Muscle of arm (tissue), 12 donors: Measurements from ENCODE around the gene RB1. TPM values are rescaled to one million over a fixed set of nuclear protein-coding genes. Genes with fewer than 3 reads are reported as not detected.
"Not testable (repeated sequence)": the region's sequence is repeated elsewhere in the genome, so short reads cannot be mapped to it uniquely, and the experiment has no call there.

Experiments
- DNase-seq: peaks from one replicate; pipeline ENCODE4 v3.0.0-alpha.2; 2013
- polyA plus RNA-seq, 12 donors: library from polyadenylated mRNA; unstranded; fragments of 120-200 nt; gene quantifications; one replicate each; pipeline ENCODE4 v1.2.1, GENCODE V29; 2013; ENCODE audit not compliant: insufficient read length in 12 of 12

The RB1 gene
- polyA plus RNA-seq, 12 donors, result 37.2 to 83.6 (median 68.5) TPM; not detected in 1

DNA sequence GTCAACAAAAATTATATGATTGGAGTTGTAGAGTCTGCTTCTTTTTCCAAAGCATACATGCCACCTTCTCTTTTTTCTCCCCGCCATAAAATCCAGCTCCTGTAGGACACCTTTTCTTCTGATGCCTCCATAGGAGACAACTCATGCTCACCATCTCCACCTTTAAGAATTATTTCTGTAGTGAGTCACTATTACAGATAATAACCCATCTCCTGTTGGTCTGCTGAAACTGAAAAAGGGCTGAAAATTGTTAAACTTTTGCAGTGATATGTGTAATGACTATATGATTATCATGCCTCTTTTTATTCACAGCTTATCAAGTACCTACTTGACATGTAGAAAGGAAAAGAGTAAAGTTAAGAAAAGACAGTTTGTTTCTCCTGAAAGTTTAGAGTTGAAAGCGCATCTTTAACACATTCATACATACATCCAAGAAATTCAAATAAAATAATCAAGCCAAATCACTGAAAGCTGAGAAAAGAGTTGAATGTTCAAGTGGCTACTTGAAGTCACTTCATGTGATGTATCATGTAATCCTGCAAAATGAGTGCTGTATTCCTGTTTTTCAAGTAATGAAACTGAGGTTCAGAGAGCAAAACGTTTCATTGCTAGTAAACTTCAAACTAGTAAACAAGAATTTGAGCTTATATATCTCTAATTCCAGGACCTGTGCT is 144.9 kb downstream of the RB1 start:
- no peak for DNase-seq

DNA sequence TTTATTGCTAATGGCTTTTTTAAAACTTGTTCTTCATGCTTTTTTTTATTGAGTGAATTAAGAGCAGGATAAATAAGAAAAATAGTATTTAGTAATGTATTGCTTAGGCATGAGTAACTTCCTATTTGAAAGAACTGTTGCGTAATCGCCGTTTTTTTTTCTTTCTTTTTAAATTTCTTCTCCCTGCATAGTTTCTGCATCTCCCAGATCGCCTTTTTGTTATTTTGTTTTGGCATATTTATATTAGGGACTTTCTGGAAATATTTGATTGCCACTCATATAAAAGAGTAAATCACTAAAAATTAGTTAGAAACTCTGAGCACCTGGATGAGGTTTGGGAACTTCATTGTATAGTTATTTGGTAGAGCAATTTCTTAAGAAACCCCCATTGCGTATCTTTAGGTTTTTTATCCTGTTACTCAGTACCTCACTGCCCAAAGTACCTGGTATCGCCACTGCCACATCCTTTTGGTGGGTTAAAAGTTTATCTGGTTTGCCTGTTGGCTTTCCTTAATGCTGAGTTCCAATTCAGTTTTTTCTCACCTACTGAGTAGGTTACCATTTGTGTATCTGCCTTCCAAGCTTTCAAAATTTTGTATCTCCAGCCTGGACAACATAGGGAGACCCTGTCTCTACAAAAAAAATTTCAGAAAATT is 145.5 kb downstream of the RB1 start:
- DNase-seq, result no peak

DNA sequence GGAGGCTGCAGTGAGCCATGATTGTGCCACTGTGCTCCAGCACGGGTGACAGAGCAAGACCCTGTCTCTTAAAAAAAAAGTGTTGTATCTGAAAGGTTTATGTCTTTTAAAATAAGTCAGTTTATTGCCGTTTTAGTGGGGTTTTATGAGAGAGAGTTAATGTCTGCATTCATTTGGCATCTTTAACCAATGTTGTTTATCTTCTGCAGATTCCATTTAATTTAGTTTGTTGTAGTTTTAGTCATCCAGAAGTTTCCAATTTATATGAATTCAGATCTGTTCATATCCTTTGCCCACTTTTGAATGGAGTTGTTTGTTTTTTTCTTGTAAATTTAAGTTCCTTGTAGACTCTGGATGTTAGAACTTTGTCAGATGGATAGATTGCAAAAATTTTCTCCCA is 146.1 kb downstream of the RB1 start:
- no peak for DNase-seq

DNA sequence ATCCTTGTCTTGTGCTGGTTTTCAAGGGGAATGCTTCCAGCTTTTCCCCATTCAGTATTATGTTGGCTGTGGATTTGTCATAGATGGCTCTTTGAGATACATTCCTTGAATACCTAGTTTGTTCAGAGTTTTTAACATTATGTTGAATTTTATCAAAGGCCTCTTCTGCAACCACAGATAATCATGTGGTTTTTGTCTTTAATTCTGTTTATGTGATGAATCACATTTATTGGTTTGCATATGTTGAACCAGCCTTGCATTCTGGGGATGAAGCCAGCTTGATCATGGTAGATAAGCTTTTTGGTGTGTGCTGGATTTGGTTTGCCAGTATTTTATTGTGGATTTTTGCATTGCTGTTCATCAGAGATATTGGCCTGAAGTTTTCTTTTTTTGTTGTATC is 147.6 kb downstream of the RB1 start:
- not testable (repeated sequence) for DNase-seq

DNA sequence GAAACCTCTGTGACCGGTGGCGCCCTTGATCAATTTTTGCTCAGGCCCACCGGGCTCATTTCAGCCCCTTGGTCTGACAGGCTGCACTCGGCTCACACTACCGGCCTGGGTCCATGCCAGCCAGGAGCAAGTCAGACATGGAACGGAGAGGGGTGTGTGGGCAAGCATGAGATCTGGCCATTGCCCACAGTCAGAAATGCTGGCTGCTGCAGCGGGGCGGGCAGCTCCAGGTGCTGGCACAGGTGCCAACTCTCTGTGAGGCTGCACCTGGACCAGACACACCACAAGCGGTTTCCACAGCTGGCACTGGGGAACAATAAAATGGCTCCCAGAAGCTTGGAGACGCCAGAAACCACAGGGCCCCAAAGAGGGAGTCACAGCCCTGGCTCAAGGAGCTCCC is 153.0 kb downstream of the RB1 start:
- no peak for DNase-seq

DNA sequence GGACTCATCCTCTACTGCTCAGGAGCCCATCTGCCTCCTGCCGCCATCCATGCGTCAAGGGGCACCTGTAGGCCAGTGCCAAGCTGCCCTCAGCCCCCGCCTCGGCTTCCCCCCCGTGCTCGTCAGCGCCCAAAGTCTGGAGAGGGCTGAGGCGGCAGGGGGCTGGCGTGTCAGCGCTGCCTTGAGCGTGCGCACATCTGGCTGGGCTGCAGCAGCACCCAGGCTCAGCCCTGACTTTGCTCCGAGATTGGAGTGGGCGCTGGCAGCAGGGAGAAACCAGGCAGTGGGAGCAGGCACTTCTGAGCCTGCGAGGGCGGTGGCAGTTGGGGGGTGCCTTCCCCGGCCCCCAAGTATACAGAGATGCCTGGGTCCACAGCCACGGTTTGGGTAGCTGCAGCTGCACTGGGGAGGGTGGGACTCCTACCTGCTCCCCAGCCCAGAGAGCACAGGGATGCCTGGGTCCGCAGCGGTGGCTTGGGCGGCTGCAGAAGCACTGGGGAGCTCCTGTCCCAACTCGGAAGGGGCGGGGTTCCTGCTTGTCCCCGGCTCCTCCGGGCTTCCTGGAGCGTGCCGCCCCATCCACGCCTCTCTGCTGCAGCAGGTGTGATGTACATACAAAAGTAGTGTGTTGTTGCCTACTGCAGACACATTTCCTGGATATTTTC is 154.2 kb downstream of the RB1 start:
- DNase-seq, result no peak

DNA sequence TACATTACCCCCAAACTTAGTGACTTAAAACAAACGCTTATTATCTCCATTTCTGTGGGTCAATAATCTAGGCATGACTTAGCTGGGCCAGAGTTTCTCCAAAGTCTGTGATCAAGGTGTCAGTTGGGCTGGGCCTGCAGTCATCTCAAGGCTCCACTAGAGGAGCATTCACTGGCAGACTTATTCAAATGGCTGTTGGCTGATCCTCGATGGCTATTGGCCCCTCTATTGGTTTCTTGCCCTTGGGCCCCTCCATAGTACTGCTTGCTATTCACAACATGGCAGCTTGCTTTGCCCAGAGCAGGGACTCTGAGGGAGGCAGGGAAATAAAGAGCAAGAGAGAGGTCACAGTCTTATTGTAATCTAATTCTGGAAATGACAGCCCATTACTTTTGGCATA is 171.7 kb downstream of the RB1 start:
- no peak for DNase-seq

DNA sequence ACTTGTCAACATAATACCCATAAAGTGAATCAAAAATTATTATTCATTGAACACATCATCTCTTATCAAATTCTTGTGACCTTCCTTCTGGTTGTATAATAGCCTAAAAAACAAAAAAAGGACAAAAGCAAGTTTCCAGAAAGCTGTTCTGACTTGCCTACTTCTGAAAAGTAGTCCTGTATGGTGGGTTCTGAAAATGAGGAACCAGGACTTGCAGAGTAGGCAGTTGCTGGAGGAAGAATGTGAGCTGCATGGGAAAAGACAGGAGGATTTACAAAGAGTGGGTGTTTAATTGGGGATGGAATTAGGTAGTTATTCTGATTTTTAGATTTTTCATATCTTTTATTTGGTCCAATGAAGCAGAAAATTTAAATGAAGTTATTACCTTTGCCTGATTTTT is 172.7 kb downstream of the RB1 start:
- no peak for DNase-seq

DNA sequence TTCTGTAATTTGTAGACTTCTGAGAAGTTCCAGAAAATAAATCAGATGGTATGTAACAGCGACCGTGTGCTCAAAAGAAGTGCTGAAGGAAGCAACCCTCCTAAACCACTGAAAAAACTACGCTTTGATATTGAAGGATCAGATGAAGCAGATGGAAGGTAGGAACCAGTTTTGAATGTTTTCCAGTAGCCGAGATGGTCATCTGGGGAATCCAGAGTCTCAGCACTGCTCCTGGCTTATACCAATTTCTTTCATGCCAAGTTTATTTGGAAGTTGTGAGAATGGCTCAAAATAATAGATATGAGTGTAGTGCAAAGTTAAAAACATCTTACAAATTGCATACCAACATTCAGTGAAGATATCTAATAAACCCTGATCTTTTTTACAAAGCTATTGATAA is 173.1 kb downstream of the RB1 start:
- no peak for DNase-seq

DNA sequence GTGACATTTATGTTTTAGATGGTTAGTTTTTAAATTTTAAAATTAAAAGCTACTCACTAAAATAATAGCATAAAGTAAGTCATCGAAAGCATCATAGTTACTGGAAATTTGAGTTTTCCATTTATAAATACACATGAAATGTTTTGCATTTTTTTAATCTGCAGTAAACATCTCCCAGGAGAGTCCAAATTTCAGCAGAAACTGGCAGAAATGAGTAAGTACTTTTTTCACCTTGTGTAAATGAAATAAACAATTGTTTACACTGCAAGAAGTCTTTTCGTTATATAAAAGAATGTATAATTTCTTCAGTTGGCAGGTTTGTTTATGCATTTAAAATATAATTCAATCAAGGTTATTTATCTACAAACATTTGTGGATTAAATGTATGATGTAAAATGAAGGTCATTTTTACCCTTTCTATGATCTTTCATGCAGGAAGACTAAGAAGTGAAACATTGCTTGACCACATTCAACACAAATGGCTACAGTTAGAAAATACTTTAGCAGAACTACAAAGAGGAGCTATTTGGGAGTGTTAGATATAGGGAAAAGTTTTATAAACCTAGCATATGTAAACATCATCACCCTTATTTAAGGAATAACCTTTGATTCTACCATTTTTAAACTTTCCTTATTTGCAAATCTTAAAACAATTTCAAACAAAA is 173.8 kb downstream of the RB1 start:
- DNase-seq, result no peak

DNA sequence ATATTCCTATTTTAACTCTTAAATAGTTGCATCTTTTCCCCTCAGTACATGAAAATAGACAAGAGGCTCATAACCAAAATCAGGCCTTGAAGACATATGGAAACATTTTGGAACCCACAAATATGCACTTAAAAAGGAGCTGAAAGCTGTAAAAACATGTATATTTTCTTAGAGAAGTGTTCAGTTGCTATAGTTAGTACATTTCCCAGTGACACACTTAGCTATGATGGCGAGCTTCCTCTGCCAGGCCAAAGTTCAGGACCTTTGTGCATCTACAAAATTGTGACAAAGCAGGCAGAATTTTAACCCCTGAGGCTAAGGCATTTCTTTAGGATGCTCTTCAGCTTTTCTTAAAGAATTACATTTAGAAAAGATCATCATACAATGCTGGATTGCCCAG is 174.8 kb downstream of the RB1 start:
- DNase-seq, result no peak

DNA sequence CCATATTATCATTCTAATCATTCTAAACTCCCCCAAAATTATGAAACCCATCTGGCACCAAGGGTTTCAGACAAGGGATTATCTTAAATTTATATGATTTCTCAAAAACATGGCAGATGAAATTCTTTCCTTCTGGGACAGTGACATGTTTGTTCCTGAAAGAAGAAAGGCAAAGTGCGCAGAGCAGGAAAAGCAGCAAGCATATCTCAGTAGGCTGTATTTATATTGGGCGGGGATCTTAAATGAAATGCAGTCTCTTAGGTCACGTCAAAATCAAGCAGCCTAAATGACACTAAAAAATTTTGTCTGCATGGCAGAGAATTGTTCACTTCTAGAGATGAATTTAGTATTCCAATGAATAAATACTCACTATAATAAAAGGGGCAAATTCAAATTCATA is 180.0 kb downstream of the RB1 start:
- no peak for DNase-seq

DNA sequence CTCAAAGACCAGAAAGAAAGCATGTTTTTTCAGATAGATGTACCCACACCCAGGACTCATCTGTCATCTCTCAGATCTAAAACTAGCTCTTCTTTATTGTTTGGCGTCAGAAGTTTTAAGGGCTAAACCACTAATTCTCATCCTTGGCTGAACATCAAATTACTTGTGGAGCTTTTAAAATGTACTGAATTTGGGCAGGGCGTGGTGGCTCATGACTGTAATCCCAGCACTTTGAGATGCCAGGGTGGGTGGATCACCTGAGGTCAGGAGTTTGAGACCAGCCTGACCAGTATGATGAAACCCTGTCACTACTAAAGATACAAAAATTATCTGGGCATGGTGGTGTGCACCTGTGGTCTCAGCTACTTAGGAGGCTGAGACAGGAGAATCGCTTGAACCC is 181.9 kb downstream of the RB1 start:
- no peak for DNase-seq

DNA sequence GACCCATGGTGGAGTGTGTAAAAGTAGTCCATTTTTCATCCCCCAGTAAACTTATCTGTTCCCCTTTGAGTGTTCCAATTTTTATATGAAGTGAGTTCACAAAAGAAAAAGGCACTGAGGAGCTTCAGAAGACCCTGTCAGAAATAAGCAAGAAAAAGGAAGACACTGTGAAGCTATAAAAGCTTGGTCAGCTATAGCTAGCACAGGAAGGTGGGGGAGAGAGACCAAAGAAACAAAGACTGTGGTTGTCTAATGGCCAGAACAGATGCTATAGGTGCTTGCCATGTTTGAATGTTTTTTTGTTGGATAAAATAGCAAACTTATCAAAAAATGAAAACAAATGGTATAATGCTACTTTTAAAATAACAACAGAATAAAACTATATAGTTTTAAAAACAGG is 182.8 kb downstream of the RB1 start:
- DNase-seq, result no peak

DNA sequence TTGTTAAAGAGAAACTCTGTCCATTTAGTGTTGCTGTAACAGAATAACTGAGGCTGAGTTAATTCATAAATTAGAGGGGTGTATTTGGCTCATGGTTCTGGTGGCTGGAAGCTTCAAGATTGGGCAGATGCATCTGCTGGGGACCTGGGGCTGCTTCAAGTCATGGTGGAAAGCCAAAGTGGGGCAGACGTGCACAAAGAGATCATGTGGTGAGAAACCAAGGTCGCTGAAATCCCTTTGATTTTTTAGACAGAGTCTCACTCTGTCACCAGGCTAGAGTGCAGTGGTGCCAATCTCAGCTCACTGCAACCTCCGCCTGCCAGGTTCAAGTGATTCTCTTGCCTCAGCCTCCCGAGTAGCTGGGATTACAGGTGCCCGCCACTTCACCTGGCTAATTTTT is 183.3 kb downstream of the RB1 start:
- DNase-seq, result no peak

DNA sequence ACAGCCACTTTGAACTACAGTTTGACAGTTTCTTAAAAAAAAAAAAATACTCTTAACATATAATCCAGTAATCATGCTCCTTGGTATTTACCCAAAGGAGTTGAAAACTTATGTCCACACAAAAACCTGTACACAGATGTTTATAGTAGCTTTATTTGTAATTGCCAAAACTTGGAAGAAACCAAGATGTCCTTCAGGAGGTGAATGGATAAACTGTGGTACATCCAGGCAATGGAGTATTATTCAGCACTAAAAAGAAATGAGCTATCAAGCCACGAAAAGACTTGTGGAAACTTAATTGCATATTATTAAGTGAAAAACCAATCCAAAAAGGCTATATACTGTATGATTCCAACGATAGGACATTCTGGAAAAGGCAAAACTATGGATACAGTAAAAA is 184.4 kb downstream of the RB1 start:
- DNase-seq, result no peak

DNA sequence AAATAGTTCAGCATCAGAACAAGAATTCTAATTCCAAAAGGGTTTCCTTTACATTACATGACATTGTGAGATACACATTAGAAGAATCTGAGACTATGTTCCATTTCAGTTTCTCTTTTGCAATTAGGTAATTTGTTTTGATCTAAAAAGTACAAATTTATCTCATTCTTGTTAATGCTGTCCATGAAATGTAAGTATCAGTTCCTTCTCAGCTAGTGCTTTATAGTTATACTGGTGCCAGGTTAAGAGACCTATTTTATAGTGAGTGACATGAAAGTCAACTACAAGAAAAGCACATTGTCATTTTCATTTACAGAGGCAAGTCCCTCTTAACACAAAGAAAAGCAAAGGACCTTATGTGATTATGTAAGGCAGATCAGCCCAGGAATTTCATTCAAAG is 185.4 kb downstream of the RB1 start:
- no peak for DNase-seq

DNA sequence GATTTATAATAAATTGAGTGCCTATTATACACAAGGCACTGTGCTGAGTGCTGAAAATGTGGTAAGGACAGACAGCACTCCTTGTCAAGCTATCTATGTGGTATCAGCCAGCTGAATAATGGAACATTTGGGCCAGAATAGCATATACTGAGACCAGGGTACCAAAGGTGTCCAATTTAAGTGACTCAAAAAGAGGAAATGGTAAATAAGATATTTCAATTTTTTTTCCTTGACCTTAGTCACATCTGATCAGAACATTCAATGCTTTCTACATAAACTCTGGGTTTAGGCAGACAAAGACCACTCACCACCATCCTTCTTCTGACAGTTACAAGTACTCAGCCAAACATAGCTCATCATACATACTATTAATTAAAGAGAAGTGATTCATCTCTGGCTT is 186.1 kb downstream of the RB1 start:
- no peak for DNase-seq

DNA sequence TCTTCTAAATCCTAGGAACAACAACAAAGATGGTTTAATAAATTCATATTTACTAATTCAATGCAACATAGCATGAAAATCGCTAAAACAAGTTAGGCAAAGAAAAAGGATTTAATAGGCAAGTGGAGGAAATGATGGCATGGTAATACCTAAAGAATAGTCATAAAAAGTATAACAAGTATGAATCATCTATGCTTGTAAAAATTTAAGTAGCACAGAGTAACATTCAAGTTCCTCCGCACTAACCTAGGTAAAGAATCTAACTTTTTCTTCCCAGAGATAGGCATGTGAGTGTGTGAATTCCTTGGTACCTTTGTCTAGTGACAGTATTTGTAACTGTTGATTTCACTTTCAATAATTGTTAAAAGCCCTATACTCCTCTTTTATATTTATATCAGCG is 186.7 kb downstream of the RB1 start:
- no peak for DNase-seq

DNA sequence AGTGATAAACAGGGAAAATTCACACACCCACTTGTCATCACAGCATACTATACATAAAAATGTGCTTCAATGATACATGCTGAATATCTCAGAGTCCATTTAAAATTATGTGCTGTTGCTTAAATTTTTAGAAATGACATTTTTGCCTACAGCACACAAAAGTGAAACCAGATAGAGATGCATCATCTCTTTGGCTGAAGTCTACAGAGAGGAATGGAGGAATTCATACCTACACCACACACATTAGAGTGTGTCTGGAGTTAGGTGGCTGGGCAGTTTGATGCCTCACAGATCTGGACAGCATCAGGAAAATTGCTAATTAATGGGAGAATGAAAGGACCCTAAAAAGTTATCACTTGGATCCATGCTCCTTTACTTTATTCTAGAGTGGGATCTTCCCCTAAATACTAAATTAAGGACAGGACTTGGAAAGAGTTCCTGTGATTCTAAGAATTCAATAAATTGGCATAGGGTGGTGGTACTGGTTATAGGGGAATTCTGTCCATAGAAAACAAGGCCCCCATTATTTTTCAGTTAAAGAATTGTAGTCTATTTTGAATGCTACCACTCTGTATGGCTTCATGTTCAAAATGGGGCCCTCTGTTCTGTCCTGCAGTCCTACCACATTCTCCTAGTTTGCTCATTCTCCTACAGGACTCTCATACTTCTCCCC is 188.0 kb downstream of the RB1 start:
- DNase-seq, result no peak

DNA sequence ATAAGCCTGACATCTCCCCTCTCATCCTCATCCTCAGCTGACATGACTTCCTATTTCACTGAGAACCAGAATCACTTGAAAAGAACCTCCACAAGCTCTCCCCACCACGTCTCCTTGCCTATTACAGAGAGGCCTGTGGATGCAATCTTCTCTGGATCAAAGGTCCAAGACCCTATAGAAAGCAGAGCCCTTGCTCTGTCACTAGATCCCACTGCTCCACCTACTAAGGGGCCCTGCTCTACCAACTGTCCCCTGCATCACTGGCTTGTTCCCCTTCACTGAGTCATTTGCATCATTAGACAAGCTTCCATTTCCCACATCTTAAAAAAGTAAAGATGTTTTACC is 188.5 kb downstream of the RB1 start:
- no peak for DNase-seq

DNA sequence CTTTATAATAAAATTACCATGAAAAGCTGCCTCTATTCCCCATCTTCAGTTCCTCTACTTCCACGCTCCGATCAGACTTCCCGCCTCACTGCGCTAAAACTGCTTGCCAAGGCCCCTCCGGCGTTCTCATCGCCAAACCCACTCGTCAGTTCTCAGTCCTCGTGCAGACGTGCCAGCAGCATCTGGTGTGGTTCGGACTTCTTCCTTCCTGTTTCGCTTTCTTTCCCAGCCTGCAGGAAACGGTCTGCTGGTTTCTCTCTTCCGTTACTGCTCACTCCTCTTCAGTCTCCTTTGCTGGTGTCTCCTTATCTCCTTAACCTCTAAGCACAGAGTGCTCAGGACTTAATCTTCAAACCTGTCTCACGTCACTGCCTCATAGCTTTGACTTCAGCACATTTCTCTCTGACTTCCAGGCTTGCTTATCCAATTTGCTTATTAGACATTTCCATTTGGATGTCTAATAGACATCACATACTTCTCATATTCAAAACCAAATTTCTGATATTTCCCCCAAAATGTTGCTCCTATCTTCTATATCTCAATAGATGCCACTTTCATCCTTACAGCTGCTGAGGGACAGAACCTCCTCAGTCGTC is 189.0 kb downstream of the RB1 start:
- peak; percentile 55 for DNase-seq
